MCF 10A (cell line): ENCODE measurements around the gene TRIM27. TPM values are rescaled to one million over a fixed set of nuclear protein-coding genes. Genes with fewer than 3 reads are reported as not detected.
"Not testable (repeated sequence)": the region's sequence is repeated elsewhere in the genome, so short reads cannot be mapped to it uniquely, and the experiment has no call there.

Experiments used
- BruUV-seq: library from RNA; stranded (reverse); fragments of 400-500 nt; replicated peaks from 2 replicates; lab custom pipeline; 2021; lab: Mats Ljungman, UMichigan
- CTCF ChIA-PET: fragments of 300-600 bp; sonication (Branson Sonifier 250); formaldehyde crosslinking; extraction: SDS; loops from one replicate; lab custom pipeline; 2021; ENCODE audit warnings: antibody characterized with exemption, inconsistent platforms; lab: Yijun Ruan, JAX
- POLR2A ChIA-PET: fragments of 300-600, 350-650 bp; sonication (Branson Sonifier 250); formaldehyde crosslinking; extraction: SDS; loops from one replicate; lab custom pipeline; 2020; ENCODE audit warnings: antibody characterized with exemption, inconsistent platforms; lab: Yijun Ruan, JAX
- DNase-seq: peaks from one replicate; pipeline ENCODE4 v3.0.0-alpha.2; 2018; ENCODE audit not compliant: unreplicated experiment
- H3K27ac Mint-ChIP-seq: one replicate; pipeline ENCODE4 v1.8.0; 2022; ENCODE audit warnings: mild to moderate bottlenecking, low read depth, mixed read lengths; ENCODE audit not compliant: unreplicated experiment
- H3K27me3 Mint-ChIP-seq: one replicate; pipeline ENCODE4 v1.8.0; 2022; ENCODE audit warnings: mixed read lengths; ENCODE audit not compliant: insufficient read depth, unreplicated experiment
- H3K36me3 Mint-ChIP-seq: one replicate; pipeline ENCODE4 v1.8.0; 2022; ENCODE audit warnings: mild to moderate bottlenecking, moderate library complexity, mixed read lengths; ENCODE audit not compliant: insufficient read depth, unreplicated experiment
- H3K4me1 Mint-ChIP-seq: one replicate; pipeline ENCODE4 v1.8.0; 2022; ENCODE audit warnings: mixed read lengths; ENCODE audit not compliant: insufficient read depth, unreplicated experiment
- H3K4me3 Mint-ChIP-seq: one replicate; pipeline ENCODE4 v1.8.0; 2022; ENCODE audit warnings: mild to moderate bottlenecking, moderate library complexity, mixed read lengths; ENCODE audit not compliant: unreplicated experiment
- H3K9me3 Mint-ChIP-seq: one replicate; pipeline ENCODE4 v1.8.0; 2022; ENCODE audit warnings: mixed read lengths; ENCODE audit not compliant: unreplicated experiment
- intact Hi-C: fragments of 100-400 bp; cut with micrococcal nuclease; formaldehyde crosslinking; loops from 2 replicates; pipeline ENCODE4 v1.14.1; 2022
- total RNA-seq: library from RNA; stranded (reverse); gene quantifications from 2 replicates; pipeline ENCODE4 v1.2.3, GENCODE V29; 2022
- TF ChIP-seq, protein P1 (sequence below): fragments of 200-600 bp; IDR thresholded peaks from one replicate; pipeline ENCODE4 v1.8.0; 2022; ENCODE audit warnings: antibody characterized with exemption, mild to moderate bottlenecking; ENCODE audit not compliant: unreplicated experiment

The TRIM27 gene
- total RNA-seq, 1 experiment from 2014 or later, result 68.9 TPM

GRCh38 chr6:28929887-28930620, 6.3 kb upstream of the TRIM27 start:
- Mint-ChIP-seq H3K36me3 (no peaks in the 10 kb centered on the region), H3K9me3 (no peaks in the 10 kb centered on the region), H3K27me3 (peaks cover 7% of the 10 kb centered on the region), H3K27ac (no peak overlapping the region), H3K4me3 (no peak overlapping the region), H3K4me1 (no peaks in the 10 kb centered on the region)
- TF ChIP-seq, protein P1, sequence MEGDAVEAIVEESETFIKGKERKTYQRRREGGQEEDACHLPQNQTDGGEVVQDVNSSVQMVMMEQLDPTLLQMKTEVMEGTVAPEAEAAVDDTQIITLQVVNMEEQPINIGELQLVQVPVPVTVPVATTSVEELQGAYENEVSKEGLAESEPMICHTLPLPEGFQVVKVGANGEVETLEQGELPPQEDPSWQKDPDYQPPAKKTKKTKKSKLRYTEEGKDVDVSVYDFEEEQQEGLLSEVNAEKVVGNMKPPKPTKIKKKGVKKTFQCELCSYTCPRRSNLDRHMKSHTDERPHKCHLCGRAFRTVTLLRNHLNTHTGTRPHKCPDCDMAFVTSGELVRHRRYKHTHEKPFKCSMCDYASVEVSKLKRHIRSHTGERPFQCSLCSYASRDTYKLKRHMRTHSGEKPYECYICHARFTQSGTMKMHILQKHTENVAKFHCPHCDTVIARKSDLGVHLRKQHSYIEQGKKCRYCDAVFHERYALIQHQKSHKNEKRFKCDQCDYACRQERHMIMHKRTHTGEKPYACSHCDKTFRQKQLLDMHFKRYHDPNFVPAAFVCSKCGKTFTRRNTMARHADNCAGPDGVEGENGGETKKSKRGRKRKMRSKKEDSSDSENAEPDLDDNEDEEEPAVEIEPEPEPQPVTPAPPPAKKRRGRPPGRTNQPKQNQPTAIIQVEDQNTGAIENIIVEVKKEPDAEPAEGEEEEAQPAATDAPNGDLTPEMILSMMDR, result no peak
- CTCF ChIA-PET, result interaction anchor here (0.7 kb wide), 1 partner anchor 93 kb away, joined by 3 read pairs; no protein-coding TSS in a partner anchor
- intact Hi-C loops, result no loop called here
- DNase-seq, result no peak
- no TSS peak for BruUV-seq
- POLR2A ChIA-PET, result interaction anchor here (0.6 to 1.2 kb wide), 2 partner anchors 53 to 1724 kb away, joined by 3 read pairs; no protein-coding TSS in a partner anchor

DNA sequence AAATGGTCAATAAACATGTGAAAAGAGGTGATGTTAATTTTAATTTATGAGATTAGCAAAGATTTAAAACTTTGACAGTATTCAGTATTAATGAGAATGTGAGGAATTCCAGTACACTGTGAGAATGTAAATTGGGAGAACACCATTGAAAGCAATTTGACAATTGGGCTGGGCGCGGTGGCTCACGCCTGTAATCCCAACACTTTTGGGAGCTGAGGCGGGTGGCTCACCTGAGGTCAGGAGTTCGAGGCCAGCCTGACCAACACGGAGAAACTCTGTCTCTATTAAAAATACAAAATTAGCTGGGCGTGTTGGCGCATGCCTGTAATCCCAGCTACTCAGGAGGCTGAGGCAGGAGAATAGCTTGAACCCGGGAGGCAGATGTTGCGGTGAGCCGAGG, 5.6 kb upstream of the TRIM27 start:
- H3K9me3 Mint-ChIP-seq, H3K4me1 Mint-ChIP-seq, DNase-seq, intact Hi-C loops, H3K4me3 Mint-ChIP-seq, BruUV-seq, H3K27ac Mint-ChIP-seq, H3K36me3 Mint-ChIP-seq, H3K27me3 Mint-ChIP-seq: not testable (repeated sequence)
- POLR2A ChIA-PET, result interaction anchor here (0.6 to 1.7 kb wide), 3 partner anchors 10 to 1723 kb away, joined by 3 to 4 read pairs (median 3); no protein-coding TSS in a partner anchor
- CTCF ChIA-PET, result interaction anchor here (1.0 kb wide), 1 partner anchor 65 kb away, joined by 3 read pairs; no protein-coding TSS in a partner anchor

- no peaks in the 10 kb centered on the region for H3K9me3 Mint-ChIP-seq
- no peak overlapping the region for H3K4me3 Mint-ChIP-seq
- ChIA-PET CTCF (interaction anchor here (0.5 to 0.6 kb wide), 2 partner anchors 205 to 309 kb away, joined by 3 read pairs; no protein-coding TSS in a partner anchor), POLR2A (interaction anchor here (1.7 kb wide), 1 partner anchor 12 kb away, joined by 4 read pairs; no protein-coding TSS in a partner anchor)
- DNase-seq, result no peak
- H3K27ac Mint-ChIP-seq, result no peak overlapping the region
- no TSS peak for BruUV-seq
- no peaks in the 10 kb centered on the region for H3K36me3 Mint-ChIP-seq
- intact Hi-C loops, result no loop called here
- peaks cover 7% of the 10 kb centered on the region for H3K27me3 Mint-ChIP-seq
- no peaks in the 10 kb centered on the region for H3K4me1 Mint-ChIP-seq
- TF ChIP-seq, protein P1, result no peak
Measured at GRCh38 chr6:28927846-28928245, 4.1 kb upstream of the TRIM27 start.

- Mint-ChIP-seq H3K27me3 (no peaks in the 10 kb centered on the region), H3K4me3 (peak overlapping the region; percentile 93), H3K36me3 (peaks cover 46% of the 10 kb centered on the region), H3K9me3 (no peaks in the 10 kb centered on the region), H3K27ac (peak overlapping the region; percentile 88), H3K4me1 (peaks cover 24% of the 10 kb centered on the region)
- POLR2A ChIA-PET, result interaction anchor here (0.6 to 4.5 kb wide), 36 partner anchors 9 to 1115 kb away, joined by 3 to 166 read pairs (median 4); partner anchors contain the start of genes ZNF311 and ZSCAN26
- TF ChIP-seq, protein P1, result no peak
- intact Hi-C loops, result loop anchor here (1.0 to 5.0 kb wide), 5 partner anchors 18 to 94 kb away; no protein-coding TSS in a partner anchor
- no TSS peak for BruUV-seq
- peak; percentile 48 for DNase-seq
- CTCF ChIA-PET, result interaction anchor here (0.6 to 2.1 kb wide), 10 partner anchors 10 to 586 kb away, joined by 3 to 10 read pairs (median 4); no protein-coding TSS in a partner anchor
Measured at GRCh38 chr6:28922821-28923317, 916 bp downstream of the TRIM27 start.
